ENCODE measurements around the gene RBM8A. TPM values are rescaled to one million over a fixed set of nuclear protein-coding genes. Genes with fewer than 3 reads are reported as not detected.

The RBM8A gene
- total RNA-seq, 4 donors from 2014 or later: 120 to 176 (median 149) TPM

DNA sequence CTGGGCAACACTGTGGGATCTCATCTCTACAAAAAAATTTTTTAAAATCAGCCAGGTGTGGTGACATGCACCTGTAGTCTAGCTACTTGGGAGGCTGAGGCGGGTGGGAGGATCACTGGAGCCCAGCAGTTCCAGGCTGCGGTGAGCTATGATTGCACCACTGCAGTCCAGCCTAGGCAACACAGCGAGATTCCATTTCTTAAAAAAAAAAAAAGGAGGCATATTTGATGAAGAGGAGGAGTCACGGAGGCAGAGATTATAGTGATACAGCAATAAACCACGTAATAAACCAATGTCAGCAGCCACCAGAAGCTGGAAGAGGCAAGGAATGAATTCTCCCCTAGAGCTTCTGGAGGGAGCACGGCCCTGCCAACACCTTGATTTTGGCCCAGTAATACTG is 26.6 kb upstream of the RBM8A start:
- DNase-seq (ENCODE audit: low spot score in 2 of 2): no peak
- no peak for TF ChIP-seq POLR2A (IDR thresholded peaks at IDR 0.05)
- TF ChIP-seq, protein P1, sequence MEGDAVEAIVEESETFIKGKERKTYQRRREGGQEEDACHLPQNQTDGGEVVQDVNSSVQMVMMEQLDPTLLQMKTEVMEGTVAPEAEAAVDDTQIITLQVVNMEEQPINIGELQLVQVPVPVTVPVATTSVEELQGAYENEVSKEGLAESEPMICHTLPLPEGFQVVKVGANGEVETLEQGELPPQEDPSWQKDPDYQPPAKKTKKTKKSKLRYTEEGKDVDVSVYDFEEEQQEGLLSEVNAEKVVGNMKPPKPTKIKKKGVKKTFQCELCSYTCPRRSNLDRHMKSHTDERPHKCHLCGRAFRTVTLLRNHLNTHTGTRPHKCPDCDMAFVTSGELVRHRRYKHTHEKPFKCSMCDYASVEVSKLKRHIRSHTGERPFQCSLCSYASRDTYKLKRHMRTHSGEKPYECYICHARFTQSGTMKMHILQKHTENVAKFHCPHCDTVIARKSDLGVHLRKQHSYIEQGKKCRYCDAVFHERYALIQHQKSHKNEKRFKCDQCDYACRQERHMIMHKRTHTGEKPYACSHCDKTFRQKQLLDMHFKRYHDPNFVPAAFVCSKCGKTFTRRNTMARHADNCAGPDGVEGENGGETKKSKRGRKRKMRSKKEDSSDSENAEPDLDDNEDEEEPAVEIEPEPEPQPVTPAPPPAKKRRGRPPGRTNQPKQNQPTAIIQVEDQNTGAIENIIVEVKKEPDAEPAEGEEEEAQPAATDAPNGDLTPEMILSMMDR (IDR thresholded peaks at IDR 0.05): no peak
- intact Hi-C loops (cut with DNase I; ENCODE audit: low total_unique reads): no loop called here
- WGBS, 2 donors: 68 to 75% methylated on average over 6 of the region's 6 CpGs
- no peak overlapping the region for H3K4me3 ChIP-seq (ENCODE audit: low read depth, poor library complexity, severe bottlenecking)

DNA sequence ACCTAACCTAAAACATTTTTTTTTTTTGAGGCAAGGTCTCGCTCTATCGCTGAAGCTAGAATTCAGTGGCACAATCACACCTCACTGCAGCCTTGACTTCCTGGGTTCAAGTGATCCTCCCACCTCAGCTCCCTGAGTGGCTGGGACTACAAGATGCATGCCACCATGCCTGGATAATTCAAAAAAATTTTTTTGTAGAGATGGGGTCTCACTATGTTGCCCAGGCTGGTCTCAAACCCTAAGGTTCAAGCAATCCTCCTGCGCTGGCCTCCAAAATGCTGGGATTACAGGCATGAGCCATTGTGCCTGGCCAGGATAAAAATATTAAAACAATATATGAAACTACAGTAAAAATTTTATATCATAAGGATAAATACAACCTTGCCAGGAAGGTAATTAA is 25.6 kb upstream of the RBM8A start:
- intact Hi-C loops (cut with DNase I; ENCODE audit: low total_unique reads): no loop called here
- no peak for DNase-seq (ENCODE audit: low spot score in 2 of 2)
- WGBS, 2 donors: 97 to 100% methylated on average over 3 of the region's 3 CpGs
- TF ChIP-seq, protein P1 (IDR thresholded peaks at IDR 0.05): no peak
- TF ChIP-seq POLR2A (IDR thresholded peaks at IDR 0.05): no peak
- H3K4me3 ChIP-seq (ENCODE audit: low read depth, poor library complexity, severe bottlenecking): no peak overlapping the region

DNA sequence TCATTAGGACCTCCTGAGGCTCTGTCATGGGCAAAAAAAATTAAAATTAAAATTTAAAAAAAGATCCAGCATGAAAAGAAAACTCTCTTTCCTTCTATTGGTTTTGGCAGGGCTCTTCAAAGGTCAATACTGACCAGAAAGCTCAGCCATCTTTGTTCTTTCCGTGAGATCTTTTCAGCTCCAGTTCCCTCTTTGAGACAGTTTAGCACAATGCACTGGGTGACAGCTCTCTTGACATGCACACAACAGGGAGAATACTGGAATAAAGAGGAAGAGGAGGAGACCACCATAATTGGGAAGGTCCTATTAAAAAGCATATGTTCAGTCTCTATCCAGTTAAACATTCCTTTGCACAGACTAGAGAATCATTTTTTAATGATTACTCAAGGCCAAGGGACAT is 24.2 kb upstream of the RBM8A start:
- intact Hi-C loops (cut with DNase I; ENCODE audit: low total_unique reads): no loop called here
- WGBS, 2 donors: 88 to 95% methylated on average over 1 of the region's 1 CpG
- no peak for DNase-seq (ENCODE audit: low spot score in 2 of 2)
- TF ChIP-seq, protein P1 (IDR thresholded peaks at IDR 0.05): no peak
- no peak for TF ChIP-seq POLR2A (IDR thresholded peaks at IDR 0.05)
- H3K4me3 ChIP-seq (ENCODE audit: low read depth, poor library complexity, severe bottlenecking): no peak overlapping the region

DNA sequence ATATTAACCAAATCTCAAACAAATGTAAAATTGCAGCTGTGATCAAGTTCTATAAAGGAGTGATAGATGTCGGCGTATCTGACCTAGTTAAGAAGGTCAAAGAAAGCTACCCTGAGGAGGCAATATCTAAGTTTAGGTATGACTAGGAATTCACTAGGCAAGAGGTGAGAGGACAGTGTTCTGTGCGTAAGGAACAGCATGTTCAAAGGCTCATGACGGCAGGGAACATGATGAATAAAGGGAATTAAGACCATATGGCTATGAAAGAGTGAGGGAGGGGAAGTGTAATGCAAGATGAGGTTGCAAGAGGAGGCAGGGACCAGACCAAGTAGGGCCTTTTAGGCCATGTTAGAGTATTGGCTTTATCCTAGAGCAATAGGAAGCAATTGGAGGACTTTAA is 21.9 kb upstream of the RBM8A start:
- intact Hi-C loops (cut with DNase I; ENCODE audit: low total_unique reads): no loop called here
- DNase-seq (ENCODE audit: low spot score in 2 of 2): no peak
- H3K4me3 ChIP-seq (ENCODE audit: low read depth, poor library complexity, severe bottlenecking): no peak overlapping the region
- TF ChIP-seq, protein P1 (IDR thresholded peaks at IDR 0.05): no peak
- TF ChIP-seq POLR2A (IDR thresholded peaks at IDR 0.05): no peak
- 87 to 90% methylated on average over 4 of the region's 4 CpGs for WGBS, 2 donors

DNA sequence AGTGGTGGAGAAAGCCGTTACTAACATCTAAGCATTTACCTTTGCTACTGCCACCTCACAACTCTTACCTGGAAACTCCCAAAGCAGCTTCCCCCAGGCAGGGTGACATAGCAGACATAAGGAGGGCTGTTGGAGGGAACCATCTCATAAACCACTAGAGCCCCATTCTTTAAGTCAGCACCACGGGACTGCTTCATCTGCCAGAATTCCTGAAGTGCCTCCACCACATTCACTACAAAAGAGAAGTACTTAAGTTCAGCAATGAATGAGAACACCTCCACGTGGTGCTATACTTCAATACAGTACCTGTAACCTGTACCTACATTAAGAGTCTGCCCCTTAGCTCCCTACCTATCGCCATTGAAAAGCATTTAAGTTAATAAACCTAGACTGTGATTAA is 20.3 kb upstream of the RBM8A start:
- no peak for DNase-seq (ENCODE audit: low spot score in 2 of 2)
- H3K4me3 ChIP-seq (ENCODE audit: low read depth, poor library complexity, severe bottlenecking): no peak overlapping the region
- TF ChIP-seq, protein P1 (IDR thresholded peaks at IDR 0.05): no peak
- no peak for TF ChIP-seq POLR2A (IDR thresholded peaks at IDR 0.05)
- WGBS, 2 donors: 83 to 84% methylated on average over 4 of the region's 4 CpGs
- intact Hi-C loops (cut with DNase I; ENCODE audit: low total_unique reads): no loop called here

DNA sequence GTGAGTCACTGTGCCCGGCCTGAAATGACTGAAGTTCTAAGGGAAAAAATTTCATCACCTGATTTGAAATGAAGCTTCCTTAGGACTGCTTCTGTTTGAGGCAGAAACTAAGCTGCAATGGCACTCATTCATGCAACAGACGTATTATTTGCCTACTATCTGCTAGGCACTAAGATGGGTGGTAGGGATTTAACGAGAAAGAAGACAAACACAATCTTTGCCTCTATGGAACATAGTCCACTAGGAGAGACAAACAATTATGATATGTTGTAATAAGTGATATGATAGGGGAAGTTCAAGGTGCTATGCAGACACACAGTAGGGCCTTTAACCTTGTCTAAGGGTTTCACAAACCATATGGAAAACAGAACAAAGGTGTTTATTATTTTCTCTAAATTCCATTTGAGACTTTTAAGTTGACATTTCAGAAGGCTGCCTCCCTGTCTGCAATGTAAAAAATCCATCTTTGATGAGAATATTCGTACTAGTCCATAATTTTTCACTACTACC is 19.2 kb upstream of the RBM8A start:
- intact Hi-C loops (cut with DNase I; ENCODE audit: low total_unique reads): no loop called here
- 95 to 96% methylated on average over 4 of the region's 4 CpGs for WGBS, 2 donors
- DNase-seq (ENCODE audit: low spot score in 2 of 2): no peak
- H3K4me3 ChIP-seq (ENCODE audit: low read depth, poor library complexity, severe bottlenecking): no peak overlapping the region
- TF ChIP-seq, protein P1 (IDR thresholded peaks at IDR 0.05): no peak
- TF ChIP-seq POLR2A (IDR thresholded peaks at IDR 0.05): no peak

All from lower leg skin (tissue), 4 donors.